NB4 (cell line): ENCODE results near the gene GIMAP5.
"Not testable (repeated sequence)": the region's sequence is repeated elsewhere in the genome, so short reads cannot be mapped to it uniquely, and the experiment has no call there.

Experiments used
- DNase-seq: peaks from one replicate; pipeline ENCODE4 v3.0.0; 2010; ENCODE audit warnings: low read depth
- H3K4me3 ChIP-seq: one replicate; pipeline ENCODE4 v1.5.1; 2011; ENCODE audit warnings: mild to moderate bottlenecking, low read depth, low read length, moderate library complexity
- CTCF ChIP-seq: IDR thresholded peaks from one replicate; pipeline ENCODE4 v1.5.1; 2012; ENCODE audit warnings: low read depth, low read length
- MAX ChIP-seq: IDR thresholded peaks from 2 replicates; pipeline ENCODE4 v1.6.1; 2011; ENCODE audit warnings: low read depth, low read length
- MYC ChIP-seq: IDR thresholded peaks from 2 replicates; pipeline ENCODE4 v1.6.1; 2011; ENCODE audit warnings: low read depth, low read length
- POLR2A ChIP-seq: IDR thresholded peaks from 2 replicates; pipeline ENCODE4 v1.6.1; 2011; ENCODE audit warnings: mild to moderate bottlenecking; ENCODE audit not compliant: insufficient read length; ENCODE audit errors: extremely low read depth

Gene GIMAP5

DNA sequence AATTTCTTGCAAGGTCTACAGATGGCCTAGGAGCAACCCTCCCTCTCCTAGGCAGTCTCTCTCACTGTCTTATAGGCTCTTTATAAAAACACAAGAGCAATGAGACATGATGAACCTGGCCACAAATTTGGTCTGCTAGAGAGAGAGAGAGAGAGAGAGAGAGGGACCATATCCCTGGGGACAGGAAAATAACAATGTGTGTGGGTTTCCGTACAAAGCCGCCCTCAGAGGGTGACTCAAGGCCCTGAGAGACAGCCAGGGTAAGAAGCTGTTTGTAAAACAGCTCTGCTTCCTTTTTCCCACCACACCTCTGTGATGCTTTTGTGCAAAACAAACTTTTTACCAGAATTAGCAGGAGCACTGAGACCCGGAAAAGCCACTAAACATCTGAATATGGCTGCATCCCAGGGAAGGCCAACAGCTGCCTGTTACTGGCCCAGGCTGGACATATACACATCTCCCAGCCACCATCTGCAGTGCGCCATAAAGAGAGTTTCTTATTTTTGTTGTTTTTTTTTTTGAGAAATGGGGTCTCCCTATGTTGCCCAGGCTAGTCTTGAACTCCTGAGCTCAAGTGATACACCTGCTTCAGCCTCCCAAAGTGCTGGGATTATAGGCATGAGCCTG is 18.4 kb downstream of the GIMAP5 start:
- no peak overlapping the region for H3K4me3 ChIP-seq
- DNase-seq: peak; percentile 95
- no peak for TF ChIP-seq POLR2A
- TF ChIP-seq MYC: no peak
- no peak for TF ChIP-seq MAX
- TF ChIP-seq CTCF: no peak

DNA sequence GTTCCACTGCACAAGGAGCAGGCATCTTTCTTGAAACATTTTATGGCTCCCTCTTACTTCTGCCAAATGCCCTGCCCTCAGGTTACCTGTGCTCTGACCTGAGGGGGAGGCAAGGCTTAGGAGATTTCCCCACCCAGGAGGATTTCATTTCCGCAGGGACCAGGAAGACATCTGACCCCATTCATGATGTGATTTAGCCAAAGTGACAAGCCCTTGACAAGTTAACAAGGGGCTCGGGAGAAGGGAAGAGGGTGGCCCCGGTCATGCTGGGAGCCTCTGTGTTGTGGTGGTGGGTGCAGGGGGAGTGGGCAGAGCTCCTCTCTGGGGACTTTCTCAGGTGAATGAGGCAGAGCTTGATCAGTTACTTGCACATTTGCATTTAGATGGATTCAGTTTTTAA is 18.9 kb downstream of the GIMAP5 start:
- H3K4me3 ChIP-seq: no peak overlapping the region
- no peak for DNase-seq
- TF ChIP-seq POLR2A (no peak), CTCF (no peak), MAX (no peak), MYC (no peak)

DNA sequence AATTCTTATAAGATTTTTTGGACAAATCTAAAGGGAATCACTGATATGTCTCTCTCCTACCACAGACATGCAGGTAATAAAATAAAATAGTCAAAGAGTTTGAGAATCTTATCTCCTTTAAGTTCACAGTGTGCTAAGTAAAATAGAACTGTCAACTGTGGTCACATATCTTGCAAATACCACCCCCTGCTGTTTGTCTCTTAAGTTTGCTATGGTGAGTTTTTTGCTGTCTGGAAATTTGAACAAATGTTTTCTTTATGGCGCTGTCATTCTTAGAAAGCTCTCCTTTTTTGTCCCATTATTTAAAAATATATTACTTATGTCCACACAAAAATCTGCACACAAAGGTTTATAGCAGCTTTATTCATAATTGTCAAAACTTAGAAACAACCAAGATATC is 19.6 kb downstream of the GIMAP5 start:
- peak; percentile 75 for DNase-seq
- H3K4me3 ChIP-seq: no peak overlapping the region
- TF ChIP-seq CTCF (peak; percentile 44), MYC (no peak)

- H3K4me3 ChIP-seq: no peak overlapping the region
- TF ChIP-seq POLR2A: no peak
- no peak for TF ChIP-seq MYC
- no peak for TF ChIP-seq MAX
- TF ChIP-seq CTCF: no peak
- DNase-seq: no peak
Observed at GRCh38 chr7:150759479-150759878, 22.3 kb downstream of the GIMAP5 start.

- no peak for DNase-seq
- no peak overlapping the region for H3K4me3 ChIP-seq
- TF ChIP-seq MAX: no peak
- TF ChIP-seq MYC: no peak
- TF ChIP-seq POLR2A: no peak
Observed at GRCh38 chr7:150766334-150766709, 29.1 kb downstream of the GIMAP5 start.

DNA sequence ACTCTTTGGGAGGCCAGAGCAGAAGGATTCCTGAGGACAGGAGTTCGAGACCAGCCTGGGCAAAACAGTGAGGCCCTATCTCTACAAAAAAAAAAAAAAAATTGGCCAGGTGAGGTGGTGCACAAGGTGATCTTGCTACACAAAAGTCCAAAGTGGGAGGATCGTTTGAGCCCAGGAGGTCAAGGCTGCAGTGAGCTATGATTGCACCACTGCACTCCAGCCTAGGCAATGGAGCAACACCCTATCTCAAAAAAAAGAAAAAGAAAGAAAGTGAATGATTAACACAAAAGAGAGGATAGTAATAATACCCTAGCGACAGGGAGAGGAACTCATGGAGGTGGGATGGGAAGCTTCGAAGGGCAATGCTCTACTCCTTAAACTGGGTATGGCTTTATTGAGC is 32.5 kb downstream of the GIMAP5 start:
- no peak overlapping the region for H3K4me3 ChIP-seq
- TF ChIP-seq MYC (no peak), POLR2A (no peak), MAX (no peak), CTCF (no peak)
- DNase-seq: no peak

DNA sequence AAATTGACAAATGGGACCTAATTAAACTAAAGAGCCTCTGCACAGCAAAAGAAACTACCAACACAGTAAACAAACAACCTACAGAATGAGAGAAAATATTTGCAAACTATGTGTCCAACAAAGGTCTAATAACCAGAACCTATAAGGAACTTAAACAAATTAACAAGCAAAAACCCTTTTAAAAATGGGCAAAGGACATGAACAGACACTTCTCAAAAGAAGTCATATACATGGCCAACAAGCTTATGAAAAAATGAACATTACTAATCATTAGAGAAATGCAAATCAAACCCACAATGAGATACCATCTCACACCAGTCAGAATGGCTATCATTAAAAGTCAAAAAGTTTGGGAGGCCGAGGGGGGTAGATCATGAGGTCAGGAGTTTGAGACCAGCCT is 36.9 kb downstream of the GIMAP5 start:
- H3K4me3 ChIP-seq, DNase-seq: not testable (repeated sequence)
